ENCODE data around the gene ADI1.

Gene ADI1

GRCh38 chr2:3485166-3485565, 34.2 kb downstream of the ADI1 start:
- 94% methylated on average over 11 of the region's 11 CpGs for WGBS
- Histone ChIP-seq H3K4me1 (ENCODE audit: insufficient read depth, low read length) (no peaks in the 10 kb centered on the region), H3K27me3 (ENCODE audit: insufficient read depth, low read length) (no peaks in the 10 kb centered on the region), H3K4me3 (ENCODE audit: low read length) (no peak overlapping the region), H3K9ac (ENCODE audit: low read depth, low read length) (no peak overlapping the region), H3K36me3 (ENCODE audit: insufficient read depth, low read length) (no peaks in the 10 kb centered on the region), H3K27ac (ENCODE audit: low read depth, low read length) (no peak overlapping the region), H3K9me3 (ENCODE audit: insufficient read depth, low read depth, low read length) (0 out of 2 replicates have a peak, but pooled peaks cover 5% of the 10 kb centered on the region)

DNA sequence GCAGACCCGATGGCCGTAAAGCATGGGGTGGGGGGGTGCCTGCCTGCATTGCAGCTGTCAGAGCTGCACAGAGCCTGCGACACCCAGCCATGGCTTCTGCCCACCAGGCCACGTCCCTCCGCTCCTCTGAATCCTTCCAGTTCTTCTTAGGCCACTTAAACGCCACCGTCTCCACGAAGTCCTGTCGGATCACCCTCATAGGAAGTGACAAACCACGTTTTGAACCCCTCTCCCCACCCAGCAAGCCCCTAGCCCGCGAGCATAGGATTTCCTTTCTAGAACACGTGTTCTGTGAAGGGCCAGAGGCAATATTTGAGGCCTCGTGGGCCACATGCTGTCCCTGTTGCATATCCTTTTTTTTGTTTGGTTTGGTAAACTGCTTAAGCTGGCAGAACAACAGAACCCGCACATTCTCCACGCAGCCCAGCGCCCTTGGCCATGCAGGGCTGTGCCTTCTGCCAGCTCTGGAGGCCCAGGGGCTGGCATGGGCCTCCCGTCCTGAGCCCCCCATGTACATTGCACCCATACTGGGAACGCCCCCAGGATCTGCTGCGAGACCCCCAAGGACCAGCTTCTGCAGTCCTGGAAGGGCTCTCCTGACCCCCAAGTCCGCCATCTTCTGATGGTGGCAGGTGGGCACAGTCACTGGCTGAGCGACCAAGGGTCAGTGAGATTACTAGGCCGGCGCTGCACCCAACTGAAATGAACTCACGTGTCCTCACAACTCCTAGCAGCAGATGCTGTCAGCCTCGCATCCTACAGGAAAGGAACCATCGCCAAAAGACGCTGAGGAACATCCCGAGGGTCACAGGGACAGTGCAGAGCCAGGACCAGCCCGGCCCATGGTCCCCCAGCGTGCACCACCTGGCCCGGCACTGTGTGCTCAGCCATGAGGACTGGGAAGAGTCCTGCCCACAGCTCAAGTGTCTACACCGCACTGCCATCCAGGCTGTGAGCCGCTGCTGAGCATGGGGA, 35.1 kb downstream of the ADI1 start:
- Histone ChIP-seq H3K36me3 (ENCODE audit: insufficient read depth, low read length) (no peaks in the 10 kb centered on the region), H3K27ac (ENCODE audit: low read depth, low read length) (no peak overlapping the region), H3K4me1 (ENCODE audit: insufficient read depth, low read length) (no peaks in the 10 kb centered on the region), H3K9me3 (ENCODE audit: insufficient read depth, low read depth, low read length) (0 out of 2 replicates have a peak, but pooled peaks cover 5% of the 10 kb centered on the region), H3K4me3 (ENCODE audit: low read length) (no peak overlapping the region), H3K9ac (ENCODE audit: low read depth, low read length) (no peak overlapping the region), H3K27me3 (ENCODE audit: insufficient read depth, low read length) (no peaks in the 10 kb centered on the region)
- 92% methylated on average over 34 of the region's 34 CpGs for WGBS

- whole genome bisulfite sequencing, result 86% methylated on average over 30 of the region's 30 CpGs
- Histone ChIP-seq H3K27ac (ENCODE audit: low read depth, low read length) (no peak overlapping the region), H3K4me3 (ENCODE audit: low read length) (no peak overlapping the region), H3K4me1 (ENCODE audit: insufficient read depth, low read length) (no peaks in the 10 kb centered on the region), H3K27me3 (ENCODE audit: insufficient read depth, low read length) (no peaks in the 10 kb centered on the region), H3K36me3 (ENCODE audit: insufficient read depth, low read length) (no peaks in the 10 kb centered on the region), H3K9me3 (ENCODE audit: insufficient read depth, low read depth, low read length) (0 out of 2 replicates have a peak, but pooled peaks cover 5% of the 10 kb centered on the region), H3K9ac (ENCODE audit: low read depth, low read length) (no peak overlapping the region)
Observed at GRCh38 chr2:3483227-3483985, 35.9 kb downstream of the ADI1 start.

DNA sequence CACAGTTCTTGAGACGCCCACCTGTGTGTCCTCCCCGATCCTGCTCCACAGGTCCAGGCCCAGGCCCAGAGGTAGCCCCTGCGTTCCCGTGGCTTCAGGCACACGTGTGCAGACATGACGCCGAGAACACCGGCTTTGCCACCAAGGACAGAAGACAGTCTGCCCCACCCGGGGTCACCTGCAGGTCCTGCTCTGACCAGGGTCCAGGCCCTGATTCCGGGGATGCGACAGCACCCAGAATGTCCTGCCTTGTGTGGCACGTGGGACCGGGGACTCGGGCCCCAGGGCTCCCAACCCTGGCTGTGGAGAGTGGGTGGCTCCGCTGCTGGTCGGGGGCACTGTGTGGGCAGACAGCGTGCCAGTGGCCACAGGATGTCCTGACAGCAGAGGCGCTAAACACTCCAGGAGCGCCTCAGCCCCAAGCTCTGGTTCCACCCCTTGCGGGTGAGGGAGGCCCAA, 36.9 kb downstream of the ADI1 start:
- WGBS, result 95% methylated on average over 20 of the region's 20 CpGs
- Histone ChIP-seq H3K9me3 (ENCODE audit: insufficient read depth, low read depth, low read length) (0 out of 2 replicates have a peak, but pooled peaks cover 5% of the 10 kb centered on the region), H3K27me3 (ENCODE audit: insufficient read depth, low read length) (no peaks in the 10 kb centered on the region), H3K36me3 (ENCODE audit: insufficient read depth, low read length) (peaks cover 5% of the 10 kb centered on the region; the same call in 1 of the 2 replicates), H3K4me3 (ENCODE audit: low read length) (no peak overlapping the region), H3K27ac (ENCODE audit: low read depth, low read length) (no peak overlapping the region), H3K9ac (ENCODE audit: low read depth, low read length) (no peak overlapping the region), H3K4me1 (ENCODE audit: insufficient read depth, low read length) (no peaks in the 10 kb centered on the region)

GRCh38 chr2:3481736-3482362, 37.5 kb downstream of the ADI1 start:
- H3K27me3 ChIP-seq (ENCODE audit: insufficient read depth, low read length), result no peaks in the 10 kb centered on the region
- H3K36me3 ChIP-seq (ENCODE audit: insufficient read depth, low read length), result peaks cover 6% of the 10 kb centered on the region; the same call in 1 of the 2 replicates
- 0 out of 2 replicates have a peak, but pooled peaks cover 1% of the 10 kb centered on the region for H3K9me3 ChIP-seq (ENCODE audit: insufficient read depth, low read depth, low read length)
- no peaks in the 10 kb centered on the region for H3K4me1 ChIP-seq (ENCODE audit: insufficient read depth, low read length)
- H3K27ac ChIP-seq (ENCODE audit: low read depth, low read length), result no peak overlapping the region
- H3K9ac ChIP-seq (ENCODE audit: low read depth, low read length), result no peak overlapping the region
- 94% methylated on average over 20 of the region's 20 CpGs for WGBS
- no peak overlapping the region for H3K4me3 ChIP-seq (ENCODE audit: low read length)

GRCh38 chr2:3481011-3481400, 38.3 kb downstream of the ADI1 start:
- H3K27me3 ChIP-seq (ENCODE audit: insufficient read depth, low read length), result no peaks in the 10 kb centered on the region
- no peaks in the 10 kb centered on the region; the same call in 1 of the 2 replicates for H3K4me1 ChIP-seq (ENCODE audit: insufficient read depth, low read length)
- H3K27ac ChIP-seq (ENCODE audit: low read depth, low read length), result no peak overlapping the region
- 85% methylated on average over 4 of the region's 5 CpGs for WGBS
- no peaks in the 10 kb centered on the region for H3K9me3 ChIP-seq (ENCODE audit: insufficient read depth, low read depth, low read length)
- H3K4me3 ChIP-seq (ENCODE audit: low read length), result no peak overlapping the region
- H3K36me3 ChIP-seq (ENCODE audit: insufficient read depth, low read length), result peaks cover 6% of the 10 kb centered on the region; the same call in 1 of the 2 replicates
- no peak overlapping the region for H3K9ac ChIP-seq (ENCODE audit: low read depth, low read length)

GRCh38 chr2:3480352-3481010, 38.9 kb downstream of the ADI1 start:
- WGBS, result 79% methylated on average over 6 of the region's 7 CpGs
- Histone ChIP-seq H3K27me3 (ENCODE audit: insufficient read depth, low read length) (no peaks in the 10 kb centered on the region), H3K36me3 (ENCODE audit: insufficient read depth, low read length) (peaks cover 6% of the 10 kb centered on the region; the same call in 1 of the 2 replicates), H3K4me1 (ENCODE audit: insufficient read depth, low read length) (no peaks in the 10 kb centered on the region; the same call in 1 of the 2 replicates), H3K27ac (ENCODE audit: low read depth, low read length) (no peak overlapping the region), H3K9me3 (ENCODE audit: insufficient read depth, low read depth, low read length) (no peaks in the 10 kb centered on the region), H3K4me3 (ENCODE audit: low read length) (no peak overlapping the region), H3K9ac (ENCODE audit: low read depth, low read length) (no peak overlapping the region)

- Histone ChIP-seq H3K27me3 (ENCODE audit: insufficient read depth, low read length) (no peaks in the 10 kb centered on the region), H3K27ac (ENCODE audit: low read depth, low read length) (no peak overlapping the region), H3K9me3 (ENCODE audit: insufficient read depth, low read depth, low read length) (no peaks in the 10 kb centered on the region), H3K4me1 (ENCODE audit: insufficient read depth, low read length) (no peaks in the 10 kb centered on the region; the same call in 1 of the 2 replicates), H3K36me3 (ENCODE audit: insufficient read depth, low read length) (peaks cover 6% of the 10 kb centered on the region; the same call in 1 of the 2 replicates), H3K9ac (ENCODE audit: low read depth, low read length) (no peak overlapping the region), H3K4me3 (ENCODE audit: low read length) (no peak overlapping the region)
- WGBS, result 94% methylated on average over 30 of the region's 31 CpGs
Observed at GRCh38 chr2:3479430-3480320, 39.7 kb downstream of the ADI1 start.

- H3K9ac ChIP-seq (ENCODE audit: low read depth, low read length), result no peak overlapping the region
- 93% methylated on average over 19 of the region's 19 CpGs for WGBS
- no peak overlapping the region for H3K4me3 ChIP-seq (ENCODE audit: low read length)
- H3K4me1 ChIP-seq (ENCODE audit: insufficient read depth, low read length), result no peaks in the 10 kb centered on the region; the same call in 1 of the 2 replicates
- no peak overlapping the region for H3K27ac ChIP-seq (ENCODE audit: low read depth, low read length)
- no peaks in the 10 kb centered on the region for H3K27me3 ChIP-seq (ENCODE audit: insufficient read depth, low read length)
- no peaks in the 10 kb centered on the region for H3K9me3 ChIP-seq (ENCODE audit: insufficient read depth, low read depth, low read length)
- H3K36me3 ChIP-seq (ENCODE audit: insufficient read depth, low read length), result peaks cover 10% of the 10 kb centered on the region; the same call in 1 of the 2 replicates
Observed at GRCh38 chr2:3478846-3479385, 40.4 kb downstream of the ADI1 start.
